K562 (cell line): Measurements from ENCODE around the gene CRKL. TPM values are rescaled to one million over a fixed set of nuclear protein-coding genes. Genes with fewer than 3 reads are reported as not detected.
A peak's percentile ranks its signal among the peaks of the same experiment; 100 is the strongest.

ENCODE experiments used
- CEBPB ChIP-seq: fragments of 450-650 bp; IDR thresholded peaks from 2 replicates; pipeline ENCODE4 v1.6.1; 2016; ENCODE audit warnings: missing genetic modification characterization, missing compliant biosample characterization
- DNMT1 ChIP-seq: fragments of 450-650 bp; IDR thresholded peaks from 2 replicates; pipeline ENCODE4 v1.6.1; 2016; ENCODE audit warnings: antibody characterized with exemption, mild to moderate bottlenecking
- MCM5 ChIP-seq: fragments of 450-650 bp; IDR thresholded peaks from 2 replicates; pipeline ENCODE4 v1.6.1; 2016; ENCODE audit warnings: low read depth
- NONO ChIP-seq, 2 experiments: fragments of 200-400 bp in 1 of 2; fragments of 450-650 bp in 1 of 2; formaldehyde crosslinking in 1 of 2; IDR thresholded peaks; 2 replicates each; pipeline ENCODE4 v1.6.1; 2017; ENCODE audit warnings: low read depth in 2 of 2, mild to moderate bottlenecking in 2 of 2, moderate library complexity in 2 of 2, low read length in 1 of 2
- POU5F1 ChIP-seq: fragments of 150-350 bp; IDR thresholded peaks from 2 replicates; pipeline ENCODE4 v1.6.1; 2014; ENCODE audit warnings: borderline replicate concordance, low read length, low read depth, mild to moderate bottlenecking; ENCODE audit not compliant: partially characterized antibody
- STAT5A ChIP-seq: IDR thresholded peaks from 2 replicates; pipeline ENCODE4 v1.6.1; 2012; ENCODE audit warnings: low read length, inconsistent platforms, borderline replicate concordance
- TCF3 ChIP-seq: sonication (generic); formaldehyde crosslinking; IDR thresholded peaks from 2 replicates; pipeline ENCODE4 v1.4.0; 2020; ENCODE audit warnings: mild to moderate bottlenecking, missing genetic modification reagents
- TEAD2 ChIP-seq: fragments of 450-650 bp; IDR thresholded peaks from 2 replicates; pipeline ENCODE4 v1.6.1; 2016; ENCODE audit warnings: missing genetic modification characterization, control low read depth, missing compliant biosample characterization
- ZNF232 ChIP-seq: sonication (generic); formaldehyde crosslinking; IDR thresholded peaks from 2 replicates; pipeline ENCODE4 v1.8.0; 2022; ENCODE audit warnings: mild to moderate bottlenecking, missing genetic modification reagents
- ZNF3 ChIP-seq: fragments of 250-450 bp; sonication (Bioruptor Pico); IDR thresholded peaks from 2 replicates; pipeline ENCODE4 v1.5.0; 2021; ENCODE audit warnings: mild to moderate bottlenecking, moderate library complexity
- ZNF668 ChIP-seq: fragments of 250-450 bp; sonication (Bioruptor Pico); IDR thresholded peaks from 2 replicates; pipeline ENCODE4 v1.8.0; 2022; ENCODE audit warnings: mild to moderate bottlenecking, inconsistent platforms
- polyA plus RNA-seq, 8 experiments: library from polyadenylated mRNA; depleted of rRNA in 4 of 8; stranded (reverse) in 5 of 8; unstranded in 3 of 8; fragments of >200 nt; fragmentation: Nextera tagmentation in 2 of 8; fragmentation: Illumina TruSeq in 1 of 8; extraction: Ambion mirVana in 2 of 8; extraction: Trizol in 1 of 8; gene quantifications; 2 replicates each; pipeline versions ENCODE4 v1.2.1 to v1.2.3, GENCODE V29; 2011 to 2014; ENCODE audit warnings: inconsistent platforms in 1 of 8, missing spikeins in 1 of 8
- total RNA-seq, 7 experiments: library from RNA; depleted of rRNA in 6 of 7; stranded (reverse); fragments of >200 nt in 6 of 7; fragmentation: Illumina TruSeq in 2 of 7; extraction: Trizol in 2 of 7; gene quantifications; 2 replicates each; pipeline versions ENCODE4 v1.2.1 to v1.2.3, GENCODE V29; 2011 to 2021; ENCODE audit warnings: low replicate concordance in 1 of 7
- TF ChIP-seq, protein P1 (sequence below): sonication (generic); formaldehyde crosslinking; IDR thresholded peaks from 2 replicates; pipeline ENCODE4 v1.8.1; 2023; ENCODE audit warnings: mild to moderate bottlenecking, missing genetic modification reagents
- TF ChIP-seq, protein P2 (sequence below): conservative IDR thresholded peaks from 2 replicates; pipeline ENCODE4 v1.6.1; 2011; ENCODE audit warnings: low read depth, mild to moderate bottlenecking, low read length; ENCODE audit not compliant: control insufficient read depth
- TF ChIP-seq, protein P3 (sequence below): fragments of 250-450 bp; sonication (Bioruptor Pico); IDR thresholded peaks from 2 replicates; pipeline ENCODE4 v1.4.0; 2020
- TF ChIP-seq, protein P4 (sequence below): IDR thresholded peaks from 3 replicates; pipeline ENCODE4 v1.6.1; 2011; ENCODE audit warnings: borderline replicate concordance, mild to moderate bottlenecking; ENCODE audit not compliant: insufficient read length, insufficient read depth

CRKL gene
- total and polyA plus RNA-seq, 9 of the 15 experiments (the other 6 are each of a cell fraction or from before 2014, with no cell fraction given): 100 to 263 (median 124) TPM

DNA sequence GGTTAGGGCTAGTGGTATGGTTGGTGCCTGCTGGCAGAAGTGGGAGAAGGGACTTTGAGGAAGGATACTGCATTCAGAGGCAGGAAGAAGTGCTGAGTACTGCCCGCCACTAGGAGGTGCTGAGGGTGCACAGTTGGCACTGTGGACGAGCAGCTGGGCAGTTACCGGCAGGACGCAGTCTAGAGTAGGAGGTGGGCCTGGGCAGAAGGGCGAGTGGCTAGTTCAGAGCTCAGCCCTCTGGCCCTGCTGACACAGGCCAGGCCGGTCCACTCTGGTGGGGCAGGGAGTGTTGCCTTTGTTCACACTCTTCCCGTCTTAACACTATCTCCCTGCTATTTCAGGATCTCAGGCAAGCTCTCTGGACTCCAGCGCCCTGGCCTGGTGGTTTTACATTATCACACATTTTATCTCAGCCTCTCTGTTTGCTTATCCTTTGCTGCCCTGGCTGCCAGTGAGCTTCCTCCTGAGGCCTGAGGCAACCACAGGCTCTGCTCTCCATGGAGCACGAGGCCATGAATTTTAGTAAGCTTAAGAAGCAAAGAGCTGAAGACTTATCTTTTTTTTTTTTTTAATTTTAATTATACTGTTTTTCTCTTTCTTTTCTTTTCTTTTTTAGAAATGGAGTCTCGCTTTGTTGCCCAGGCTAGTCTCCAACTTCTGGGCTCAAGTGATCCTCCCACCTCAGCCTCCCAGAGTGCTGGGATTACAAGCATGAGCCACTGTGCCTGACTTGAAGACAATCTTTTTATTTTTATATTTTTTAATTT lies 31.5 kb upstream of the CRKL start (continued):
- TF ChIP-seq, protein P1, sequence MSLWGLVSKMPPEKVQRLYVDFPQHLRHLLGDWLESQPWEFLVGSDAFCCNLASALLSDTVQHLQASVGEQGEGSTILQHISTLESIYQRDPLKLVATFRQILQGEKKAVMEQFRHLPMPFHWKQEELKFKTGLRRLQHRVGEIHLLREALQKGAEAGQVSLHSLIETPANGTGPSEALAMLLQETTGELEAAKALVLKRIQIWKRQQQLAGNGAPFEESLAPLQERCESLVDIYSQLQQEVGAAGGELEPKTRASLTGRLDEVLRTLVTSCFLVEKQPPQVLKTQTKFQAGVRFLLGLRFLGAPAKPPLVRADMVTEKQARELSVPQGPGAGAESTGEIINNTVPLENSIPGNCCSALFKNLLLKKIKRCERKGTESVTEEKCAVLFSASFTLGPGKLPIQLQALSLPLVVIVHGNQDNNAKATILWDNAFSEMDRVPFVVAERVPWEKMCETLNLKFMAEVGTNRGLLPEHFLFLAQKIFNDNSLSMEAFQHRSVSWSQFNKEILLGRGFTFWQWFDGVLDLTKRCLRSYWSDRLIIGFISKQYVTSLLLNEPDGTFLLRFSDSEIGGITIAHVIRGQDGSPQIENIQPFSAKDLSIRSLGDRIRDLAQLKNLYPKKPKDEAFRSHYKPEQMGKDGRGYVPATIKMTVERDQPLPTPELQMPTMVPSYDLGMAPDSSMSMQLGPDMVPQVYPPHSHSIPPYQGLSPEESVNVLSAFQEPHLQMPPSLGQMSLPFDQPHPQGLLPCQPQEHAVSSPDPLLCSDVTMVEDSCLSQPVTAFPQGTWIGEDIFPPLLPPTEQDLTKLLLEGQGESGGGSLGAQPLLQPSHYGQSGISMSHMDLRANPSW: no peak; the same call in 1 of the 2 replicates
- TF ChIP-seq TEAD2 (no peak), ZNF668 (CRISPR knock-in tag) (peak; percentile 73; the same call in 1 of the 2 replicates), MCM5 (no peak), ZNF232 (CRISPR knock-in tag) (no peak), STAT5A (peak; percentile 8; the same call in 1 of the 2 replicates), TCF3 (peak; percentile 79), ZNF3 (no peak), POU5F1 (peak; percentile 67), CEBPB (tag) (peak; percentile 70), DNMT1 (peak; percentile 100), NONO (IDR thresholded peaks at IDR 0.05; ENCODE audit: low read depth in 2 of 2, low read length in 1 of 2) (no peak)
- TF ChIP-seq, protein P2, sequence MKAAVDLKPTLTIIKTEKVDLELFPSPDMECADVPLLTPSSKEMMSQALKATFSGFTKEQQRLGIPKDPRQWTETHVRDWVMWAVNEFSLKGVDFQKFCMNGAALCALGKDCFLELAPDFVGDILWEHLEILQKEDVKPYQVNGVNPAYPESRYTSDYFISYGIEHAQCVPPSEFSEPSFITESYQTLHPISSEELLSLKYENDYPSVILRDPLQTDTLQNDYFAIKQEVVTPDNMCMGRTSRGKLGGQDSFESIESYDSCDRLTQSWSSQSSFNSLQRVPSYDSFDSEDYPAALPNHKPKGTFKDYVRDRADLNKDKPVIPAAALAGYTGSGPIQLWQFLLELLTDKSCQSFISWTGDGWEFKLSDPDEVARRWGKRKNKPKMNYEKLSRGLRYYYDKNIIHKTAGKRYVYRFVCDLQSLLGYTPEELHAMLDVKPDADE: peak; percentile 90; the same call in 1 of the 2 replicates
- TF ChIP-seq, protein P3, sequence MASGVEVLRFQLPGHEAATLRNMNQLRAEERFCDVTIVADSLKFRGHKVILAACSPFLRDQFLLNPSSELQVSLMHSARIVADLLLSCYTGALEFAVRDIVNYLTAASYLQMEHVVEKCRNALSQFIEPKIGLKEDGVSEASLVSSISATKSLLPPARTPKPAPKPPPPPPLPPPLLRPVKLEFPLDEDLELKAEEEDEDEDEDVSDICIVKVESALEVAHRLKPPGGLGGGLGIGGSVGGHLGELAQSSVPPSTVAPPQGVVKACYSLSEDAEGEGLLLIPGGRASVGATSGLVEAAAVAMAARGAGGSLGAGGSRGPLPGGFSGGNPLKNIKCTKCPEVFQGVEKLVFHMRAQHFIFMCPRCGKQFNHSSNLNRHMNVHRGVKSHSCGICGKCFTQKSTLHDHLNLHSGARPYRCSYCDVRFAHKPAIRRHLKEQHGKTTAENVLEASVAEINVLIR (CRISPR knock-in tag): no peak
- TF ChIP-seq, protein P4, sequence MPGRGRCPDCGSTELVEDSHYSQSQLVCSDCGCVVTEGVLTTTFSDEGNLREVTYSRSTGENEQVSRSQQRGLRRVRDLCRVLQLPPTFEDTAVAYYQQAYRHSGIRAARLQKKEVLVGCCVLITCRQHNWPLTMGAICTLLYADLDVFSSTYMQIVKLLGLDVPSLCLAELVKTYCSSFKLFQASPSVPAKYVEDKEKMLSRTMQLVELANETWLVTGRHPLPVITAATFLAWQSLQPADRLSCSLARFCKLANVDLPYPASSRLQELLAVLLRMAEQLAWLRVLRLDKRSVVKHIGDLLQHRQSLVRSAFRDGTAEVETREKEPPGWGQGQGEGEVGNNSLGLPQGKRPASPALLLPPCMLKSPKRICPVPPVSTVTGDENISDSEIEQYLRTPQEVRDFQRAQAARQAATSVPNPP: no peak
